Activated naive CD8-positive, alpha-beta T cell treated with anti-CD3 and anti-CD28 coated beads for 36 hours (primary cell): ENCODE data around the gene DAB1. TPM values are rescaled to one million over a fixed set of nuclear protein-coding genes. Genes with fewer than 3 reads are reported as not detected.

ENCODE experiments used
- DNase-seq: peaks from one replicate; pipeline ENCODE4 v3.0.0; 2021
- H3K27ac Mint-ChIP-seq: one replicate; pipeline ENCODE4 v1.8.0; 2022; ENCODE audit warnings: mild to moderate bottlenecking, moderate library complexity, mixed read lengths
- H3K27me3 Mint-ChIP-seq: one replicate; pipeline ENCODE4 v1.8.0; 2022; ENCODE audit warnings: mild to moderate bottlenecking, mixed read lengths
- H3K36me3 Mint-ChIP-seq: one replicate; pipeline ENCODE4 v1.8.0; 2021; ENCODE audit warnings: mild to moderate bottlenecking, mixed read lengths
- H3K4me1 Mint-ChIP-seq: one replicate; pipeline ENCODE4 v1.8.0; 2021; ENCODE audit warnings: mixed read lengths
- H3K4me3 Mint-ChIP-seq: one replicate; pipeline ENCODE4 v1.8.0; 2022; ENCODE audit warnings: mild to moderate bottlenecking, moderate library complexity, mixed read lengths
- H3K9me3 Mint-ChIP-seq: one replicate; pipeline ENCODE4 v1.8.0; 2022; ENCODE audit warnings: mixed read lengths
- total RNA-seq, 2 experiments: library from RNA; stranded (reverse); gene quantifications; one replicate each; pipeline ENCODE4 v1.2.3, GENCODE V29; 2021

The DAB1 gene
- total RNA-seq, 2 experiments from 2014 or later: not detected

GRCh38 chr1:57127976-57128375, 295.9 kb downstream of the DAB1 start:
- H3K27me3 Mint-ChIP-seq: peaks cover 14% of the 10 kb centered on the region
- no peaks in the 10 kb centered on the region for H3K36me3 Mint-ChIP-seq
- no peak for DNase-seq
- no peaks in the 10 kb centered on the region for H3K4me1 Mint-ChIP-seq
- no peak overlapping the region for H3K4me3 Mint-ChIP-seq
- no peaks in the 10 kb centered on the region for H3K9me3 Mint-ChIP-seq
- no peak overlapping the region for H3K27ac Mint-ChIP-seq

DNA sequence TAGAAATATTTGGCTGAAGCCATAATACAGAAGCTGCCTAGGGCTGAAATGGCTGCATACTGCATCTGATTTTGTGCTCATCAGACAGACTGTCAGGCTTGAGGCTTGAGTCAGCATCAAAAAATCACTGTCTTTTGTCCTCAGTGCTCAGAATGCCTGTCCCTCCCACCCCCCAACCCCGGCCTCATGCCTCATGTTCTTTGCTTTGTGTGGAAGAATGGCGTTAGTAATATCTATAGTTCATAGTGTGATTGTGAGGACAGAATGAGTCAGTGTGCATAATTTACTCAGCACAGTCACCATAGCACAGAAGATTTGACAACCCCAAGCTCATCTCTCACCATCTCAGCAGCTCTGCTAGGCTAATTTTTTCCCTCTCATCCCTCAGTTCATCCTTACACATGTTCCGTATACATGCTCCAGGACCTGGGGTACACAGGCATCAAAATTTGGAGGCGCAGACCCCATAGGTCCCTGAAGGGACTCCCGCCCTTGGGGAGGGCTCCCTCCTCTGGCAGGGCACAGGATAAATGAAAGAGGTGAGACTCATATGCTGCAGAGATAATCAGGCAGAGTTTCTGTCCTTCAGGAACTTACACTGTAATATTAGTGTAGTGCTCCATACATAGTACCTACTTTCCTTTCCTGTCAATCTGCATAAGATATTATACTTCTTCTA, 299.0 kb downstream of the DAB1 start:
- H3K36me3 Mint-ChIP-seq: no peaks in the 10 kb centered on the region
- H3K27ac Mint-ChIP-seq: no peak overlapping the region
- peaks cover 17% of the 10 kb centered on the region for H3K27me3 Mint-ChIP-seq
- H3K4me1 Mint-ChIP-seq: no peaks in the 10 kb centered on the region
- no peaks in the 10 kb centered on the region for H3K9me3 Mint-ChIP-seq
- H3K4me3 Mint-ChIP-seq: no peak overlapping the region
- DNase-seq: no peak

GRCh38 chr1:57124170-57124569, 299.7 kb downstream of the DAB1 start:
- no peak for DNase-seq
- Mint-ChIP-seq H3K27ac (no peak overlapping the region), H3K4me3 (no peak overlapping the region), H3K4me1 (no peaks in the 10 kb centered on the region), H3K27me3 (peaks cover 11% of the 10 kb centered on the region), H3K36me3 (no peaks in the 10 kb centered on the region), H3K9me3 (no peaks in the 10 kb centered on the region)

DNA sequence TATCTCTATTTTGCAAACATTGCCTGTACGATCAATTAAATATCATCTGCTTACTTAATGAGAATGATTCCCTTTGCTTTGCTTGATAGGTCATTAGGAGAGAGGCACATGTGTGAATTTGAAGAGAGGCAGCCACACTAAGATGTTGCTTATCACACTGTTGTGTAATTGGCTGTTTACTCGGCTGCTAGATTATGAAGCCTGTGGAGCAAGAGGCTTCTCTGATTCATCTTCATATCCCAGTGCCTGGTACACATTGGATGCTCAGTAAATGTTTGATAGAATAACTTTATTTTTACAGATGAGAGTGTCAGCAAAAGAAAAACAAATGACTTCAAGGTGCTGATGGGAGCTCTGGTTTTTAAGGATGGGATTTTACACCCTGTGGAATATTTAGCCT, 301.8 kb downstream of the DAB1 start:
- H3K4me3 Mint-ChIP-seq: no peak overlapping the region
- DNase-seq: no peak
- peaks cover 11% of the 10 kb centered on the region for H3K27me3 Mint-ChIP-seq
- H3K27ac Mint-ChIP-seq: no peak overlapping the region
- no peaks in the 10 kb centered on the region for H3K36me3 Mint-ChIP-seq
- H3K9me3 Mint-ChIP-seq: no peaks in the 10 kb centered on the region
- no peaks in the 10 kb centered on the region for H3K4me1 Mint-ChIP-seq

DNA sequence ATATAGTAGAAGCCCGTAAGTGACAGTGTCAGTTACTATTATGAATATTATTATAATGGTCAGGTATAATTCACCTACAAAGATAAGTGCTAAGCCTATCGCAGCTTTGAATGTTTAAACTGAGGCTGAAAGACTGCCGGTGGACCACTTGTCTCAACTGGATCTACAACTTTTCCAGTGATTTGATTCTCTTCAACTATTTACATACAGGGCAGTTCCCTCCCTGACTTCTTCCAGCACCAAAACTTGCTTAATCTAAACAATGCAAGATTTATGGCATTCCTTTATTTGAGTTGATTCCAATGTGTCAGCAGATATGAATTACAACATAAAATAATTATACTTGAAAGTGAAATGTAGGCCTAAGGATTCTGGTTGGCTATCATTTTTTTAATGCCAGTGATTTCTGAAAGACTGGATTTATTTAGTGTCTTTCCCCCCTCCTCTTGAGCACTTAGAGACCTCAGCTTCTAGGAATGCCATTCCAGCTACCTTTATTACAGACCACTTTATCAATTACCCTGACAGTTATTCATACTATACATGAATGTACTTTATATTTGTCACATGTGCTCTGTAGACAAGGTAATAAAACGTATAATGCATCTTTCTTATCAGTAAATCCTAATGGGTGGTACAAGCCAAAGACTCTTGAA, 304.8 kb downstream of the DAB1 start:
- Mint-ChIP-seq H3K9me3 (no peaks in the 10 kb centered on the region), H3K4me3 (no peak overlapping the region), H3K36me3 (no peaks in the 10 kb centered on the region), H3K27me3 (peaks cover 5% of the 10 kb centered on the region), H3K27ac (no peak overlapping the region), H3K4me1 (no peaks in the 10 kb centered on the region)
- no peak for DNase-seq

DNA sequence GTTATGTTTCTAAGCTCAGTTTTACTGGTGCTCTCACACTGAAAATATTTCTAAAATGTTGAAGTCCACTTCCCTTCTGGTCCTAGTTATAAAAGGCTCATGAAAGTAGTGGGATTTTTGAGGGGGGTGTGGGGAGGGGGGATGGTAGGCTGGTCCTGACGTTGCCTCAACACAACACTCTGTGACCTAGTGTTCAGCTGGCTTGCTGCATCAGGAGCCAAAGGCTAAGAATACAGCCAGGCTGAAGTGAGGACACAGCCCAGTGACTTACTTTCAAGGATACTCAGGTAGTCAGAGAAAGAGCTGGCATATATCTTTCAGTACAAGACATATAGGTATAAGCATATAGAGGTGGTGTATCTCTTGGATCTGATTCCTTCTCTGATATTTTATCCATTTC, 306.1 kb downstream of the DAB1 start:
- no peaks in the 10 kb centered on the region for H3K36me3 Mint-ChIP-seq
- H3K27me3 Mint-ChIP-seq: peaks cover 8% of the 10 kb centered on the region
- no peak overlapping the region for H3K27ac Mint-ChIP-seq
- H3K9me3 Mint-ChIP-seq: no peaks in the 10 kb centered on the region
- DNase-seq: no peak
- H3K4me1 Mint-ChIP-seq: no peaks in the 10 kb centered on the region
- H3K4me3 Mint-ChIP-seq: no peak overlapping the region

GRCh38 chr1:57116871-57117270, 307.0 kb downstream of the DAB1 start:
- peaks cover 8% of the 10 kb centered on the region for H3K27me3 Mint-ChIP-seq

DNA sequence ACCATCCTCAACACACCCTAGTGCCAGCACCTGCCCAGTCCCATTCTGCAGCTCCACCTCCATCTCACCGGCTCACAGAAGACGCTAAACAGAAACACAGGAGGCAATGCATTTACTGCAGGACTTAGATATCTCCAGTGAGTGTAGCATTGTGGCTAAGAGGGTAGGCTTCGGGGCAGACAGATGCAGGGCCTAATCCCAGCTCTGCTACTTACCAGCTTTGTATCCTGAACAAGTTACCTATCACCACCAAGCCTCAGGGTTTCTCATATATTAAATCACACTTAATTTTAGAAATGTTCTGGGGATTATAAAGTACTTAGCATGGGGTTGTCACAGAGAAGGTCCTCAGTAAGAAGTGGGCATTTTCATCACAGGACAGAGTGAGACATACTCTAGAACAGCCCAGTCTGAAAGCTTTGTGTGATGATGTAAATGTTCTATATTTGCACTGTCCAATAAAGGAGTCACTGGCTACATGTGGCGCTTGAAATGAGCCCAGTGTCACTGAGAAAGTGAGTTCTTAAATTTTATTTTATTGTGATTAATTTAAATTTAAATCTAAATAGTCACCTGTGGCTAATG, 308.7 kb downstream of the DAB1 start:
- Mint-ChIP-seq H3K4me3 (no peak overlapping the region), H3K27me3 (peaks cover 7% of the 10 kb centered on the region), H3K36me3 (no peaks in the 10 kb centered on the region), H3K4me1 (no peaks in the 10 kb centered on the region), H3K9me3 (peaks cover 1% of the 10 kb centered on the region), H3K27ac (no peak overlapping the region)
- no peak for DNase-seq

More at GRCh38 chr1:57116871-57117270, 307.0 kb downstream of the DAB1 start:
- no peaks in the 10 kb centered on the region for H3K36me3 Mint-ChIP-seq
- H3K9me3 Mint-ChIP-seq: no peaks in the 10 kb centered on the region
- no peaks in the 10 kb centered on the region for H3K4me1 Mint-ChIP-seq
- H3K4me3 Mint-ChIP-seq: no peak overlapping the region
- no peak for DNase-seq
- no peak overlapping the region for H3K27ac Mint-ChIP-seq

GRCh38 chr1:57112148-57112547, 311.7 kb downstream of the DAB1 start:
- no peaks in the 10 kb centered on the region for H3K36me3 Mint-ChIP-seq
- no peak for DNase-seq
- peaks cover 1% of the 10 kb centered on the region for H3K9me3 Mint-ChIP-seq
- no peak overlapping the region for H3K4me3 Mint-ChIP-seq
- no peak overlapping the region for H3K27ac Mint-ChIP-seq
- H3K27me3 Mint-ChIP-seq: peaks cover 11% of the 10 kb centered on the region
- no peaks in the 10 kb centered on the region for H3K4me1 Mint-ChIP-seq

GRCh38 chr1:57111175-57111574, 312.7 kb downstream of the DAB1 start:
- H3K27me3 Mint-ChIP-seq: peaks cover 11% of the 10 kb centered on the region
- peaks cover 1% of the 10 kb centered on the region for H3K9me3 Mint-ChIP-seq
- H3K36me3 Mint-ChIP-seq: no peaks in the 10 kb centered on the region
- no peak for DNase-seq
- no peaks in the 10 kb centered on the region for H3K4me1 Mint-ChIP-seq
- no peak overlapping the region for H3K4me3 Mint-ChIP-seq
- no peak overlapping the region for H3K27ac Mint-ChIP-seq

DNA sequence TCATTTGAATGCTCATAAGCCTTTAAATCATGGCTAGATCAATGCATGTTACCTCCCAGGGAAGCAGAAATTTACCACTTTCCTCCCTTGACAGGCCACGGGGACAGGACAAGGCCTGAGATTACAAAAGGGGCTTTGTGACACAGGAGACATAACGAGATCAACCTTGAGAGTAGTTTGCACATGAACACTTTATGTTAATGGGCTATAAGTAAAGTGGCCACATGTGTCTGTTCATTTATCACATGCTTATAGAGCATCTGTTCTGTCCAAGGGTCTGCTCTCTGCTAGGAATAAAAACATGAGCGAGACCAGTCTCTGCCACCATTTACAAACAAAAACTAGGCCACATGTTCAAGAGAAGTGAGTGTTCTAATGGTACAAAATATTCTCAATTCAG, 314.0 kb downstream of the DAB1 start:
- Mint-ChIP-seq H3K36me3 (no peaks in the 10 kb centered on the region), H3K4me1 (no peaks in the 10 kb centered on the region), H3K9me3 (peaks cover 1% of the 10 kb centered on the region), H3K4me3 (no peak overlapping the region), H3K27ac (no peak overlapping the region), H3K27me3 (peaks cover 11% of the 10 kb centered on the region)
- no peak for DNase-seq

- H3K4me1 Mint-ChIP-seq: no peaks in the 10 kb centered on the region
- peaks cover 1% of the 10 kb centered on the region for H3K9me3 Mint-ChIP-seq
- no peak overlapping the region for H3K27ac Mint-ChIP-seq
- H3K36me3 Mint-ChIP-seq: no peaks in the 10 kb centered on the region
- DNase-seq: no peak
- H3K4me3 Mint-ChIP-seq: no peak overlapping the region
- peaks cover 11% of the 10 kb centered on the region for H3K27me3 Mint-ChIP-seq
Observed at GRCh38 chr1:57109247-57109646, 314.6 kb downstream of the DAB1 start.

- Mint-ChIP-seq H3K4me1 (no peaks in the 10 kb centered on the region), H3K9me3 (peaks cover 1% of the 10 kb centered on the region), H3K4me3 (no peak overlapping the region), H3K27me3 (peaks cover 7% of the 10 kb centered on the region), H3K36me3 (no peaks in the 10 kb centered on the region), H3K27ac (no peak overlapping the region)
- DNase-seq: no peak
Observed at GRCh38 chr1:57106296-57106695, 317.6 kb downstream of the DAB1 start.

DNA sequence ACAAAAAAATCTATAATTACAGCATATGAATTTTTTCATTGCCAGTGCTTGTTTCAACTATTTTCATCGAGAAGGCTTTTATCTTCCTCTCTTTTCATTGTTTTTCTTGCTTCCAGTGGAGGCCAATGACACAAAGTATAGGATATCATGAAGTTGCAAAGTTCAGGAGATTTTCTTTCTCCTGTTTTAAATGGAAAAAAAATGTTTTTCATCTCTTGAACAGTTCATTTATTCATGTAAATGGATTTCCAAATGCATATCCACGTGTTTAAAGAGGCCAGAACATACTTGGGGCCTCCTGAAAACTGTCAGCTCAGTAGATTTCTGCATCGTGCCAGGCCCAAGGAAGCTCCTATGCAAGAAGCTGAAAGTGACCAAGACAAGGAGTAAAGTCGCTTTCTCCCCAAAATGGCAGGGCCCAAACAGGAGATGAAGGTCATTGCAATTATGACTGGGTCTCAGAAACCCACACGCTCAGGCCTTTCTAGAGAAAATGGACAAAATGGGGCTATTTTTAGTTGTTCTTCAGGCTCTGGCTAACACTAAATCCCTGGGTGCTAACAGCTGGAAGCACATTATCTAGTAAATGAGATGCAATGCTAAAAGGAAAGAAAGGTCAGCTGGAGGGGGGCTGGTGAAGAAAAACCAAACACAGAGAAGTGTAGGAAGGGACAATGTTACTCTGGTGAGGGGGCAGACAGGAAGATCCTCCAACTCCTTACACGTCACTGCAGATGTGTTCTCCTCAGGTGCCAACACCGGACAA, 321.1 kb downstream of the DAB1 start:
- H3K27me3 Mint-ChIP-seq: no peaks in the 10 kb centered on the region
- H3K9me3 Mint-ChIP-seq: no peaks in the 10 kb centered on the region
- no peak for DNase-seq
- no peak overlapping the region for H3K4me3 Mint-ChIP-seq
- no peak overlapping the region for H3K27ac Mint-ChIP-seq
- H3K36me3 Mint-ChIP-seq: no peaks in the 10 kb centered on the region
- H3K4me1 Mint-ChIP-seq: no peaks in the 10 kb centered on the region

- Mint-ChIP-seq H3K9me3 (no peaks in the 10 kb centered on the region), H3K27me3 (no peaks in the 10 kb centered on the region), H3K27ac (no peak overlapping the region), H3K4me3 (no peak overlapping the region), H3K4me1 (no peaks in the 10 kb centered on the region), H3K36me3 (no peaks in the 10 kb centered on the region)
- no peak for DNase-seq
Observed at GRCh38 chr1:57101209-57101608, 322.7 kb downstream of the DAB1 start.
